SIG-M5 treated with dmso at 0.1 percent for 504 hours (cell line): ENCODE results near the gene TEX53.

Experiments used
- DNase-seq: peaks from one replicate; lab custom pipeline; 2025; ENCODE audit not compliant: unreplicated experiment; lab: John Stamatoyannopoulos, UW

Gene TEX53

DNA sequence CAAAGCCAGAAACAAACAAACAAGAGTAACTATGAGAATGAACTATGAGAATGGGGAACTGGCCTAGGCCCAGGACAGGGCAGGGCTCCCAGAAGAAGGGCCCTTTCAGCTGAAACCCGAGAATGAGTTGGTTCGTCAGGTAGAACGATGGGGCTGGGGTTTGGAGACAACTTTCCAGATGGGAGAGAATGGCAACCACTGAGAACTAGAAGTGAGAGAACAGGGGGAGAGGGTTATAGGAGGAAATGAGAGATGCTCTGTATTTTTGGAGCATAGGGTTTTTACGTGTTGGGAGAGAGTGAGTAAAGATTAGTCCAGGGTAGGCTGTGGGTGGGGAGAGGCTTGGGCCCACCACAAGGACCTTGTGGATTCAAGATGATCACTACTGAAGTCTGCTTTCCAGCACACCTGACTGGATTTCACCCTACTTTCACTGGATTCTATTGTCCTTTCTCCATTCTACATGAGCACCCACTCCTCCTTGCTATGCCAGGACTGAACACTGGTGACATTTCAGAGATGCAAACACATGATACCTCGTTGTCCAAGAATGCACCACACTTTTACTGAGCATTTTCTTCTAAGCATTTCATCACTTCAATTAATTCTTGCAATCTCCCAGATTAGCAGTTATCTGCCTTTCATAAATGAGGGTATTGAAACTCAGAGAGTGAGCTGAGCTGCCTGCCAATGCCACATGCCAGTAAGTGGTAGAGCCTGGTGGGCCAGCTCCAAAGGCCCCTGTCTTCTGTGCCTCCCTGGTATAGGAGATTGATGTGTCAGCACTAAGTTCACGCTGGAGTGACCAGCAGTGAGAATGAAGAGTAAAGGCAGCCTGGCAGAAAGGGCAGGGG, 49.7 kb downstream of the TEX53 start:
- DNase-seq, result no peak

GRCh38 chr9:114606597-114607207, 50.9 kb downstream of the TEX53 start:
- DNase-seq, result no peak
